ENCODE results near the gene COL28A1.

Gene COL28A1

GRCh38 chr7:7557252-7557651, 21.6 kb upstream of the COL28A1 start:
- DNase-seq: no peak

DNA sequence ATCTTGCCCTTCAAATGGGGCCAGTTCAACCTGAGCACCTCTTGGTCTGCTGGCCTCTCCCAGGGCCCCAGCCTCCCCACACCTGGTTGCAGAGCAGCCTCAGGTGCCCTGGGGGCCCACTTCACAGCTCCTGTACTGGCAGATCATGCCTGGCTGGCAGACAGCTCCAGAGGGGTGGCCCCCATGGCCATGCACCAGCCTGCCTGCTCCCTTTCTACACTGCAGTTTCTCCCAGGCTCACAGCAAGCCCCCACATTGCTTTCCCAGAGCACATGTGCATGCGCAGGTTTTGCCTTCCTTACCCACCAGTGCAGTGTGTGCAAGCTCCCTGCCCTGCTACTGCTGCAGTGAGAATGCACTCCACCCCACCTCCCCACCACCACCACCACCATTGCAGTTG, 21.2 kb upstream of the COL28A1 start:
- no peak for DNase-seq

- no peak for DNase-seq
Observed at GRCh38 chr7:7554649-7555575, 19.2 kb upstream of the COL28A1 start.

DNA sequence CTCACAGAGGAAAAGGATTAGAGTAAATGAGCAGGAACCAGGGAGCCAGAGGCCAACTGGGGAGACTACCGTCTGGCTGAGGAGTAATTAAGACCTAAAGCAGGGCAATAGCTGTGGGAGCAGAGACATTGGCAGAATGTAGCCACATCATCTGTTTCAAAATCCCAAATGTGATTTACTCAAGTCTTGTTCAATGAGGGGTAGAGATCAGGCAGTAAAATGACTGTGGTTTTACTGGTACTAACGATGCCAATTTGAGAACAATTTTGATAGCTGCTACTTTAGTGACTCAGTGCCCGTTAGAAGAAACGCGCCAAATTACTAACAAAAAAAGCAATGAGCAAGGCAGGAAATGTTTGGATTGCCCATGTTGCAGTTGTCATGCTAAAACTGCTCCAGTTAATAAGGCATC, 18.4 kb upstream of the COL28A1 start:
- DNase-seq: no peak

DNA sequence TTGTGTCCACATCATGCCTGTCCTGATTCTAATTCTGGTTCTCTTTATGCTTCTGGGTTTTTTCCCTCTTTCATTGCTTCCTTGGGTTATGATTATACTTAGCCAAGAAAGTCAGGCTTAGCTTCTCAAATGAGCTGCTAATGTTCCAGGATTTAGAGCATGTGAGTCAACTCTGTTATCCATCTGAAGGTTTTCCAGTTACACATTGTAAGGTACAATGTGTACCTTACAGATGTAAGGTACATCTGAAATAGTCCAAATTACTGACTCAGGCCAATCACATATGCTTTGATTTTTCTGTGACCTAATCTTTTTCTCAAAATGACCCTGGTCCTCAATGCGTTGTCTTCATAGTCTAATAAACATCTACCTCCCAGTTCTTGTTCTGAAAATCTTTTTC, 17.7 kb upstream of the COL28A1 start:
- DNase-seq: no peak

DNA sequence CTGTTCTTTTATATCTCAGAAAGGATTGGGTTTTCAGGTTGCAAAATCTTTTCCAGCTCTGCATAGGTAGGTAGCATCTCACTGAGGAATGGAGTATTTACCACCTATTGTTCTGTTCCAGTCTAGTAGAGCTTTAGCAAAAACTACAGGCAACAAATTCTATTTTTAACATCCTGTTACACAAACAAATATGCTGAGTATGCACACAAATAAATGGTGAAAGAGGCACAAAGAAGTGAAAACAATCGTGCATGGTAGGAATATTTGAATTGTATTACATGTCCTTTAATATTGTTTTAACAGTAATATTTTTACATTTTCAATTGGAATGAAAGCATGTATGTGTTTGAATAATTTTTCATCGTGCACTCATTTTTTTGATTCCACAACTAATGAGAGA, 16.5 kb upstream of the COL28A1 start:
- DNase-seq: no peak

GRCh38 chr7:7550663-7551062, 15.0 kb upstream of the COL28A1 start:
- no peak for DNase-seq

DNA sequence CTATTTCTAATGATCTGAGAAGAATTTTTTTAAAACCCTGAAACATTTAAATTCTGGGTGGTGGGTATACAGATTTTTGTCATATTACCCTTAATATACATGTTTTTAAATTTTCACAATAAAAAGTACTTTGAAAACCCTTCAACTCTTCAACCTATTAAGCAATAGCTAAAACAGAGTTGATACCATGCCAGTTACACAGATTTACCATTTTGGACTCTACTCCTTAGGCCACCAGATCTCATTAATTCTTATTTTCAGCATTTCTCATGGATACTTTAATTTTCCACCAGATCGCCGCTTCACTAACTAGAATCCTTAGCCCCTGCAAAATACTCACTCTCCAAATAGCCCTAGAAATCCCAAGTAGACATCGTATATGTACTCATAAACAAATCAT, 12.7 kb upstream of the COL28A1 start:
- DNase-seq: no peak

- no peak for DNase-seq
Observed at GRCh38 chr7:7542251-7542835, 6.7 kb upstream of the COL28A1 start.

GRCh38 chr7:7539711-7540110, 4.0 kb upstream of the COL28A1 start:
- no peak for DNase-seq

GRCh38 chr7:7539152-7539551, 3.5 kb upstream of the COL28A1 start:
- no peak for DNase-seq

GRCh38 chr7:7537711-7538110, 2.0 kb upstream of the COL28A1 start:
- no peak for DNase-seq

DNA sequence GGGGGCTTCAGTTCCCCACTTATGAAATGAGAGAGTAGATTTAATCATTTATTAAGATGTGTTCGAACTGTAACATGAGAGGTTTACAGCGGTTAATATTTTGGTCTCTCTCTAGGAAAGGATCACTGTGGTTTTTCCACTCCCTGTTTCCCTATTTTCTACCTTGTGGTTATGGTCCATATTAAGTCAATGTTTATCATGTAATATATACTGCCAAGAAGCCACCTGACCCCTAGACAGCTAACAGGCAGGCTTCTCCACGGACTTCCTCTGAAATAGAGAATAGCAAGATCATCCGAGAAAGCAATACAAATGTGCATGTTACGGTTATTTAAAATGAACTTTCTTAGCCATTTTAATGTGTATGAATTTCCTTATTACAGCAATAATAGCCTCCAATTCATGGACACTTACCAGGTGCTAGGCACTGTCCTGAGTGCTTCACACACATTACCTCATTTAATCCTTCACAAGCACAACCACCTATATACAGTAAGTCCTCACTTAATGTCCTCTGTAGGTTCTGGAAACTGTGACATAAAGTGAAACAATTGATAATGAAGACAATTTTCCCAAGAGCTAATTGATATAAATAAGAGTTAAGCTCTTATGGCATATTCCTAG, 835 bp upstream of the COL28A1 start:
- DNase-seq: no peak

DNA sequence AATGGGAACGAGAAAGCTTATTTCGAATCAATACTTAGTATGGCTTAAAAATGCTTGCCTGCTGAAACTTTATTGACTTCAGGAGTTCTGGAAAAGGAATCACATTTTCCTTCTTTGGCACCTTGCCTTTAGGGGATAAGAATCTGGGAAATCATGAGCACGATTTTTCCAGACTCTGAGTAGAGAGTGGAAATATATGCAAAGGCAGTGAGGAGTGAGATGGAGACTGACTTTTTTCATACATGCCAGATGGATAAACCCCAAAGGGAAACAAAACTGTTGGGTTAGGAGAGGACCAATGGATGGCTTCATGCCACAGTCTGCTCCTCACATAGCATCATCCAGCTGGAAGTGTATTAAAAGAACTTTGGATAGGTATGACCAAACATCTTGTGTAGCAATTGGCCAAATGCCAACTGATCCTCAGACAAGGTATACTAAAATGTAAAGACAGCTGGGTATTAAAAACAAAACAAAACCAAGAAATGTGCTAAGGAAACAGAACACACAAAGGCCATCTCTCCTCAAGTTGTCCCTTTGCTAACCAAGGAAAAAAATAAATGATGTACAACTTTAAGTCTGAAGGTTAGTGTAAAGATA, 1.7 kb downstream of the COL28A1 start:
- no peak for DNase-seq

GRCh38 chr7:7529328-7529727, 6.3 kb downstream of the COL28A1 start:
- DNase-seq: no peak

- no peak for DNase-seq
Observed at GRCh38 chr7:7527047-7527446, 8.6 kb downstream of the COL28A1 start.

GRCh38 chr7:7526006-7526405, 9.7 kb downstream of the COL28A1 start:
- no peak for DNase-seq

GRCh38 chr7:7524121-7524520, 11.6 kb downstream of the COL28A1 start:
- DNase-seq: no peak

DNA sequence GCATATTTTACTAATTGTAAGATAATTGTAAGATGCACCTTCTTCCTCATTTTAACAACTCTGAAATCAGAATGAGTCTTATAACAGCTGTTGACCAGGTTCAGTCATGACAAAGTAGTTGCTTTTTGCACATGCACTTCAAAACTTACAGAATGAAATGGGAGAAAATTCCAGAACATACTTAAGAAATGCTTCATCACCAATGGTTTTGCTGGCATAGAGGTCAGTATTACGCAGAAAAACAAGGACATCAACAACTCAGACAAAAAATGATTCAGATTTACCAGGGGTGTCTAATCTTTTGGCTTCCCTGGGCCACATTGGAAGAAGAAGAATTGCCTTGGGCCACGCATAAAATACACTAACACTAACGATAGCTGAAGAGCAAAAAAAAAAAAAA, 13.3 kb downstream of the COL28A1 start:
- DNase-seq: no peak

GRCh38 chr7:7521259-7521658, 14.4 kb downstream of the COL28A1 start:
- DNase-seq: no peak

GRCh38 chr7:7519528-7519927, 16.1 kb downstream of the COL28A1 start:
- DNase-seq: no peak

DNA sequence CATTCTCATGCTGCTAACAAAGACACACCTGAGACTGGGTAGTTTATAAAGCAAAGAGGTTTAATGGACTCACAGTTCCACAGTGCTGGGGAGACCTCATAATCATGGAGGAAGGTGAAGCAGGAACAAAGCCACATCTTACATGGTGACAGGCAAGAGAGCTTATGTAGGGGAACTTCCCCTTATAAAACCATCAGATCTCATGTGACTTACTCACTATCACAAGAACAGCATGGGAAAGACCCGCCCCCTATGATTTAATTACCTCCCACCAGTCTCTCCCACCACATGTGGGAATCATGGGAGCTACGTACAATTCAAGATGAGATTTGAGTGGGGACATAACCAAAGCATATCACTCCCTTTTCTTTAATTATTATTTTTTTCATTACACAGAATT, 16.6 kb downstream of the COL28A1 start:
- DNase-seq: no peak

GRCh38 chr7:7517754-7518153, 17.9 kb downstream of the COL28A1 start:
- DNase-seq: no peak

DNA sequence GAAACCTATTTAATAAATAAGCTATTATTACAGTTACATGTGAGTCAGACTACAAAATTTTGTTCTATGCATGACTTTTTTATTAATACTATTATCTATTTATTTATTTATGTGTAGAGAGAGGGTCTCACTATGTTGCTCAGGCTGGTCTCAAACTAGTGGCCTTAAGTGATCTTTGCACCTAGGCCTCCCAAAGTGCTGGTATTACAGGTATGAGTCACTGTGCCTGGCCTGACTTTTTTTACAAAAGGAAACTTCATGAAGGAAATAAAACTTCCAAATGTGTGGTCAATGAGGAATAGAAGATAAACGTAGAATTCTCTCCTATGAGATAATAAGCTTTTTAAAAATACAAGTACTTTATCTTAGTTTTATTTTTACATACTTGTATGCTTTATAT, 19.0 kb downstream of the COL28A1 start:
- no peak for DNase-seq

All from stimulated activated CD4-positive, alpha-beta T cell treated with anti-CD3 and anti-CD28 coated beads, Interleukin-12 subunit alpha, Interleukin-12 subunit beta, amount 100 ng/mL, for 4 hours (primary cell).